CD4-positive, alpha-beta T cell treated with Interleukin-1 beta for 1 hour (primary cell): ENCODE measurements around the gene DAPK3.
"Not testable (repeated sequence)": the region's sequence is repeated elsewhere in the genome, so short reads cannot be mapped to it uniquely, and the experiment has no call there.

Experiments used
- DNase-seq, 2 donors: peaks; one replicate each; pipeline ENCODE4 v3.0.0-alpha.2; 2020 to 2022

Gene DAPK3

GRCh38 chr19:3977242-3978143, 6.6 kb upstream of the DAPK3 start:
- no peak for DNase-seq

DNA sequence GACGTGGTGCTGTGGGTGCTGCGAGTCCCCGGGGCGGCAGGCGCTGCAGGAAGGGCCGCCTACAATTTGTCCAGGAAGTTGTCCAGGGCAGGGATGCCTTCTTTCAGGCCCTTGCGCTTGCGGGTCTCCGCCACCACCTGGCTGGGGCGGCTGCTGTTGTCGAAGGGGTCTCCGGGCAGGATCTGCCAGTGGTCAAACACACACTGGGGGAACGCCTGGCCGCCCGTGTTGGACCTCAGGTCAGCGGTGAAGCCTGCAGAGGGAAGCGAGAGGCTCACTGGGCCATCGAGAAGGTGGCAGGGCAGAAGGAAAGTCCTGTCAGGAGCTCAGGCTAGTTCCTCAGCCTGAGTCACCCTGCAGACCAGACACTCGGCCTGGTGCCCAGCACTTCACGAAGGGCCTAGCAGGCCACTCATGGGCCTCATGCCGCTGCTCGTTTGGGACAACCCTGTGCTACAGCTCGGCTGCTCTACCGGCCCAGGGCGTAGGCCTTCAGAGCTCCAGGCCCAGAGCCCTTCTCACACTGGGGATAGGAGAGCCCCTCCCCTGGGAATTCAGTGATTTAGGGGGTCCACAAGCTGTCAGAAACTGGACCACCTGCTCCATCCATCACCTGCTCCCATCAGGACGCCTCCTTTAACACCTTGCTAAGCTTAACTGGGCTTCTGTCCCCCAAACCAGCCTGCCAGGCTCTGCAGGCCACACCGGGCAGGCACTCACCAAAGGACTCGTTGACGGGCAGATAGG, 5.8 kb upstream of the DAPK3 start:
- DNase-seq, result no peak

DNA sequence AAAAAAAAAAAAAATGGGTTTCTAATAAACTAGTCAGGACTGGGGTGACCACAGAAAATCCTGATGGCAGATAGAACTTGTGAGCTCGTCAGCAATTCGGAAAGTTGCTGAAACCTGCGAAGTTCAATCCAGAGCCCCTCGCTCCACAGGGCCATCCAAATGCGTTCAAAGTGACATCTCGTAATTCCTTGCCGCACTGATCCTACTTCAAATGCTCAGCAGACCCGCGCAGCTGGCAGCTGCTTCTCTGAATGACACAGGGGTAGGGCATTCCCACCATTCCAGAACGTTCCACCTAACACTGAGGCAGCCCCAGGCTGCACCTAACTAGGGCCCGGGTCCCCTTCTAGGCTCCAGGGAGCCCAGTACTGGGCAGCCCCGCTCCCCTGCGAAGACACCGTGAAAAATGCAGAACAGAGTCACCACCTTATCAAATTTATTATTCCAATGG, 4.8 kb upstream of the DAPK3 start:
- DNase-seq, result no peak

GRCh38 chr19:3975144-3975543, 4.2 kb upstream of the DAPK3 start:
- no peak for DNase-seq

GRCh38 chr19:3970313-3970807, 539 bp downstream of the DAPK3 start:
- no peak for DNase-seq

- DNase-seq, result no peak
Measured at GRCh38 chr19:3969435-3970312, 1.2 kb downstream of the DAPK3 start.

- no peak for DNase-seq
Measured at GRCh38 chr19:3968556-3969434, 2.1 kb downstream of the DAPK3 start.

- DNase-seq, result not testable (repeated sequence)
Measured at GRCh38 chr19:3967983-3968382, 2.9 kb downstream of the DAPK3 start.

GRCh38 chr19:3966051-3967017, 4.6 kb downstream of the DAPK3 start:
- DNase-seq, result no peak

DNA sequence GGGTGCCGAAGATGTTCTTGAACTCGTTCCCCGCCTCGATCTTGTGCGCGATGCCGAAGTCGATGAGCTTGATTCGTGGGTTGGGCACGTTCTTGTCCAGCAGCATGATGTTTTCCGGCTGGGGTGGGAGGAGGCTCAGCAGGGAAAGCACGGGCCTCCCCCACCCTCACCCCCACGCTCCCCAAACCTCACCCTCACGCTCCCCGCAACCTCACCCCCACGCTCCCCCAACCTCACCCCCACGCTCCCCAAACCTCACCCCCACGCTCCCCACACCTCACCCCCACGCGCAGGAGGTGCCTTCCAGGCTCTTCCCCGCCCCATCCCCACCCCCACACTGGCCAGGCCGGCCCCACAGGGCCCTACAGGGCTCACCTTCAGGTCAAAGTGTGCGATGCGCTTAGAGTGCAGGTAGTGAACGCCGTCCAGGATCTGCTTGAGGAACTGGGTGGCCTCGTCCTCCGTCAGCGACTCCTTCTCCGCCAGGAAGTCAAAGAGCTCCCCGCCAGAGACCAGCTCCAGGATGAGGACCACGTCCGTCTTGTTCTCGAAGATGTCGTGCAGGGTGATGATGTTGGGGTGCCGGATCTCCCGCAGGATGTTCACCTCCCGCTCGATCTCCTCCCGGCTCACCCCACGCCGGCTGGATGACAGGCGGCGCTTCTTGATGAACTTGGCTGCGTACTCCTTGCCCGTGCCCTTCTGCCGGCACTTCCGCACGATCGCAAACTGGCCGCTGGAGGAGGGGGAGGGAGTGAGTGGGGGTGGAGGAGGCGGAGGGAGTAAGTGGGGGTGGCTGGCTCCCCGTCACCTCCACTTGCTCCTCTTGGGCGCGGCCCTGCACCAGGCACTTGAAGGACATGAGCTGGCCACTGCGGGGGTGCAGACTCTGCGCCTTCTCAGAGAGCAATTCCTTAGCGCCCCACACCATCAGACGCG, 6.4 kb downstream of the DAPK3 start:
- no peak for DNase-seq

DNA sequence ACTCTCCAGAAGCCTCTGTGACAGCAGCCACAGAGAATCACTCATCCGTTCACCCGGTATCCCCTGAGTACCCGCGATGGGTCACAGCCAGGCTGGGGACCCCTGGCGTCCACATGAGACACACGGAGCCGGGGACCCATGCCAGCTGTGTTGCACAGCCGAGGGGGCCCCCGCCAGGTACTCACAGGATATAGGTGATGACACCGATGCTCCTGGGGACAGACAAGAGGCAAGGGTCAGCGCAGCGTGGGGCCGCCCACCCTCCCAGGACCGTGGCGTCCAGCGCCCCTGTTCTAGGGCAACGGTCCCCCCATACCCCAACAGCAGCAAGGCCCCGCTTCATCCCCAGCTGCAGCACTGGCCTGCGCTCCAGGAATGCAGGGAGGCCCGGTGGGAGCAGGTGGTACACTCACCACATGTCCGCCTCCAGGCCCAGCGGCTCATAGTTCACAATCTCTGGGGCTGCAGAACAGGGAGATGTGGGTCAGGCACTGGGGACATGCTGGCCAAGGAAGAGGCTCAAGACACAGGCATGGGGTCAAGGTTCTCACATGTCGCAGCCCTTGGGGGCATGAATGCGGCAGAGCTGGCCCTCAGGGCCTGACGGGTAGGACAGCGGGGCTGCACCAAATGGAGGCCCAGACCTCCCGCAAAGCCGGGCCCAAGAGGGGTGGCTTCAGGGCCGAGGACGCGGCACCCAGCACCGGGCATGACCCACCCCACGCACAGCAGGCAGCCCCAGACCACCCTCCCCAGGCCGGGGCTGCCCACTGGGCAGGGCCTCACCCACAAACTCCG, 7.2 kb downstream of the DAPK3 start:
- no peak for DNase-seq

DNA sequence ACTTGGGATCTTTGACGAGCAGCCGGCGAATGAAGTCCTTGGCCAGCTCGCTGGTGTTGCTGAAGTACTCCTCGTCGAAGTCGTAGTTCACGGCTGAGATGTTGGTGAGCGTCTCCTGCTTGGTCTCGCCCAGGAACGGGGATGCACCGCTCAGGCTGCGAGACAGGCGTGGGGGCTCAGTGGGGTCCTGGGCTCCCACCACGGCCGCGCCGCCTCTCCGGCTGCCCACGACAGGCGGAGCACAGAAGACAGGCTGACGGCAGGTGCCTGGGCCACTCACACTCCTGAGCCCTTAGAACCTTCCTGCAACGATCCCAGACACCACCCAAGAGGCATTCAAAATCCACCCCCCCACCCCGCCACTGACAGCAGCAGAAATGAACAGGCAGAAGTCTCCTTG, 9.9 kb downstream of the DAPK3 start:
- DNase-seq, result no peak

- no peak for DNase-seq
Measured at GRCh38 chr19:3959766-3960131, 11.2 kb downstream of the DAPK3 start.

- no peak for DNase-seq
Measured at GRCh38 chr19:3958836-3959765, 11.8 kb downstream of the DAPK3 start.

DNA sequence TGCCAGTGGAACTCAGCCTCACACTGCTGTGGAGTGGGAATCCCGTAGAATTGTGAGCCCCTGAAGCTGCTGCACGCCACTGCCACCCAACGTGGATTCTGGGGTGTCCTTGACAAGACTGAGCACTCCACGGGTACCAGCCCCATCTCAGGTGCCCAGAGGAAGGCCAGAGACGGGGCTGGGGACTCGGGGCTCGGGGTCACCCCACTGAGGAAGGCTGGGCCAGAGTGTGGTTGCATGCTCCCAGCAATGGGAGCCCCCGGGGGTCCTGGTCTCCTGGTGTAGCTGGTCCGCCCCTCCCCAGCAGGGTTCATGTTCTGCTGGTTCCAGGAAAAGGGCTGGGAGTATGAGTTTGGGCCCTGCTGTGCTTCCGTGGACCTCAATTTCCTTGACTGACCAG, 15.2 kb downstream of the DAPK3 start:
- no peak for DNase-seq

- not testable (repeated sequence) for DNase-seq
Measured at GRCh38 chr19:3955276-3955675, 15.6 kb downstream of the DAPK3 start.

- DNase-seq, result no peak
Measured at GRCh38 chr19:3954107-3954506, 16.8 kb downstream of the DAPK3 start.
